NT2/D1 (cell line): ENCODE results near the gene CRIP3.

ENCODE experiments used
- DNase-seq: peaks from one replicate; pipeline ENCODE4 v3.0.0-alpha.2; 2011; ENCODE audit warnings: low read depth, low spot score
- H3K27me3 ChIP-seq: 2 replicates; pipeline ENCODE4 v1.6.0; 2011; ENCODE audit warnings: mild to moderate bottlenecking; ENCODE audit not compliant: insufficient read length, insufficient read depth
- H3K36me3 ChIP-seq: 2 replicates; pipeline ENCODE4 v1.6.1; 2011; ENCODE audit warnings: mild to moderate bottlenecking, low read length, mixed read lengths; ENCODE audit not compliant: insufficient read depth, insufficient read length
- H3K4me1 ChIP-seq: 2 replicates; pipeline ENCODE4 v1.5.1; 2011; ENCODE audit not compliant: insufficient read depth, insufficient read length
- H3K4me3 ChIP-seq: 2 replicates; pipeline ENCODE4 v1.5.1; 2011; ENCODE audit warnings: low read depth; ENCODE audit not compliant: insufficient read length
- H3K9ac ChIP-seq: 2 replicates; pipeline ENCODE4 v1.6.0; 2011; ENCODE audit warnings: low read depth; ENCODE audit not compliant: insufficient read length
- H3K9me3 ChIP-seq: 2 replicates; pipeline ENCODE4 v1.5.1; 2011; ENCODE audit warnings: mild to moderate bottlenecking, low read length; ENCODE audit not compliant: insufficient read depth
- SUZ12 ChIP-seq: IDR thresholded peaks from 2 replicates; pipeline ENCODE4 v1.6.1; 2011; ENCODE audit not compliant: insufficient read length, insufficient read depth; ENCODE audit errors: extremely low read depth
- YY1 ChIP-seq: IDR thresholded peaks from 2 replicates; pipeline ENCODE4 v1.6.1; 2011; ENCODE audit not compliant: insufficient read length, insufficient read depth
- ZNF274 ChIP-seq: IDR thresholded peaks from 2 replicates; pipeline ENCODE4 v1.6.1; 2011; ENCODE audit warnings: mild to moderate bottlenecking, low read depth, low read length

The CRIP3 gene

DNA sequence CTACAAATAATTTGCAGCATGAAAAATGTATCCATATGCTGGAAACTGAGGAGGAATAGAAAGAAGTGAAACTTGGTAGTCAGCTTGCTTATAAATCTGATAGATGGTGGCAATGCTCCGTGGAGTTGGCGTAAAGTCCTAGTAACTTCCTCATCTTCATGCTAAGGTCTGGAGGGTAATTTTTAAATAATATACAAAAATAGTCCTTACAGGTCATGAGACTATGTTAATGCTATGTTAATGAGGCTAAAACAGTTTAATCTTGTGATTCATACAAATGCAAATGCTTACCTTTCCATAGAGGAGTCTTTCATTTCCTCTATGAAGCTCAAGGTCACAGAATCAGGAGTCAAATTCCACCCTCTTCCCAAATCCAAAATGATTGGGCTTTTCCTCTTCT lies 9.4 kb upstream of the CRIP3 start:
- no peak for DNase-seq
- Histone ChIP-seq H3K27me3 (no peaks in the 10 kb centered on the region), H3K9ac (no peak overlapping the region), H3K36me3 (no peaks in the 10 kb centered on the region), H3K9me3 (no peaks in the 10 kb centered on the region), H3K4me1 (no peaks in the 10 kb centered on the region), H3K4me3 (no peak overlapping the region)
- TF ChIP-seq SUZ12 (no peak), ZNF274 (no peak), YY1 (no peak)

- H3K9ac ChIP-seq = no peak overlapping the region
- TF ChIP-seq YY1 = no peak
- no peak for TF ChIP-seq ZNF274
- no peak for TF ChIP-seq SUZ12
- DNase-seq = no peak
- H3K4me3 ChIP-seq = no peak overlapping the region
- H3K27me3 ChIP-seq = no peaks in the 10 kb centered on the region
- no peaks in the 10 kb centered on the region for H3K4me1 ChIP-seq
- H3K36me3 ChIP-seq = no peaks in the 10 kb centered on the region
- no peaks in the 10 kb centered on the region for H3K9me3 ChIP-seq
Observed at GRCh38 chr6:43313813-43314212, 5.2 kb upstream of the CRIP3 start.

DNA sequence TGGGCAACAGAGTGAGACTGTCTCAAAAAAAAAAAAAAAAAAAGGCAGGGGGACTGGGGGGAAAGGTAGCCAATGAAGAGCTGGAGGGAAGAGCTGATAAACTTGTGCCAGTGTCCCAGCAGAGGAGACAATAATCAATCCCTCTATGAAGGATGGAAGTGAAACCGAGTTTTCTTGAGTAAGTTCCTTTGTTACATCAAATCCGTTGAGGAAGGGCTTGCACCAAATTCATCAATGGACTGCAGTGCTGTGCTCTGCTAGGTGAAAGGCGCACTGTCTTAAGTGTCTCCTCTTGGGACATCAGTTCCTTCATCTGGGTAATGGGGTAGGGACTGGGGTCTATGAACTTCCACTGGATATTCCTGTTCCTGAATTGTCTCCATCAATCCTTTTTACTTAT lies 3.0 kb upstream of the CRIP3 start:
- Histone ChIP-seq H3K36me3 (no peaks in the 10 kb centered on the region), H3K9ac (no peak overlapping the region), H3K27me3 (no peaks in the 10 kb centered on the region), H3K4me1 (peaks cover 5% of the 10 kb centered on the region), H3K9me3 (no peaks in the 10 kb centered on the region), H3K4me3 (no peak overlapping the region)
- no peak for DNase-seq
- TF ChIP-seq YY1 (no peak), SUZ12 (no peak)

DNA sequence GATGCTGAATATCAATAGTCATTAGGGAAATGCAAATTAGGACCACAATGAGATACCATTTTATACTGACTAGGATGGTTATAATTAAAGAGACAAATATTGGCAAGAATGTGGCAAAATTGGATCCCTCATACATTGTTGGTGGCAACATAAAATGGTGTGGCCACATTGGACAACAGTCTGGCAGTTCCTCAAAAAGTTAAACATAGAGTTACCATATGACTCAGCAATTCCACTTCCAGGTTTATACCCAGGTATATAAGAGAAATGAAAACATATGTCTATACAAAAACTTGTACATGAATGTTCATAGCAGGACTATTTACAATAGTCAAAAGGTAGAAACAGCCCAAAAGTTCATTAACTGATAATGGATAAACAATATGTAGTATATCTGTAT lies 2.0 kb upstream of the CRIP3 start:
- TF ChIP-seq YY1 (no peak), ZNF274 (no peak), SUZ12 (no peak)
- Histone ChIP-seq H3K9ac (no peak overlapping the region), H3K4me1 (peaks cover 5% of the 10 kb centered on the region), H3K4me3 (no peak overlapping the region), H3K9me3 (no peaks in the 10 kb centered on the region), H3K27me3 (no peaks in the 10 kb centered on the region), H3K36me3 (no peaks in the 10 kb centered on the region)
- DNase-seq = no peak

- no peaks in the 10 kb centered on the region for H3K9me3 ChIP-seq
- no peaks in the 10 kb centered on the region for H3K36me3 ChIP-seq
- DNase-seq = no peak
- TF ChIP-seq ZNF274 (no peak), YY1 (no peak), SUZ12 (no peak)
- no peak overlapping the region for H3K4me3 ChIP-seq
- no peaks in the 10 kb centered on the region for H3K27me3 ChIP-seq
- H3K4me1 ChIP-seq = peaks cover 5% of the 10 kb centered on the region
- no peak overlapping the region for H3K9ac ChIP-seq
Observed at GRCh38 chr6:43310134-43310533, 1.5 kb upstream of the CRIP3 start.

GRCh38 chr6:43308990-43309477 lies 408 bp upstream of the CRIP3 start:
- Histone ChIP-seq H3K27me3 (no peaks in the 10 kb centered on the region), H3K36me3 (no peaks in the 10 kb centered on the region), H3K4me3 (peak overlapping the region; percentile 54), H3K9me3 (no peaks in the 10 kb centered on the region), H3K4me1 (peaks cover 7% of the 10 kb centered on the region), H3K9ac (peak overlapping the region; percentile 7)
- TF ChIP-seq SUZ12 (no peak), YY1 (no peak), ZNF274 (no peak)
- DNase-seq = no peak

- DNase-seq = no peak
- H3K27me3 ChIP-seq = no peaks in the 10 kb centered on the region
Observed at GRCh38 chr6:43307451-43308100, 1.1 kb downstream of the CRIP3 start.

More at GRCh38 chr6:43307451-43308100, 1.1 kb downstream of the CRIP3 start:
- Histone ChIP-seq H3K9me3 (no peaks in the 10 kb centered on the region), H3K9ac (peak overlapping the region; percentile 32), H3K36me3 (no peaks in the 10 kb centered on the region), H3K4me1 (peaks cover 7% of the 10 kb centered on the region), H3K4me3 (no peak overlapping the region)
- TF ChIP-seq SUZ12 (no peak), YY1 (no peak), ZNF274 (no peak)
